HG03432 (cell line): Measurements from ENCODE around the gene AAR2.
A peak's percentile ranks its signal among the peaks of the same experiment; 100 is the strongest.

ENCODE experiments used
- ATAC-seq: cut with Tn5 transposase; IDR thresholded peaks from one replicate; pipeline ENCODE4 v1.9.1; 2021; ENCODE audit warnings: mild to moderate bottlenecking, moderate library complexity; ENCODE audit not compliant: unreplicated experiment

AAR2 gene, protein sequence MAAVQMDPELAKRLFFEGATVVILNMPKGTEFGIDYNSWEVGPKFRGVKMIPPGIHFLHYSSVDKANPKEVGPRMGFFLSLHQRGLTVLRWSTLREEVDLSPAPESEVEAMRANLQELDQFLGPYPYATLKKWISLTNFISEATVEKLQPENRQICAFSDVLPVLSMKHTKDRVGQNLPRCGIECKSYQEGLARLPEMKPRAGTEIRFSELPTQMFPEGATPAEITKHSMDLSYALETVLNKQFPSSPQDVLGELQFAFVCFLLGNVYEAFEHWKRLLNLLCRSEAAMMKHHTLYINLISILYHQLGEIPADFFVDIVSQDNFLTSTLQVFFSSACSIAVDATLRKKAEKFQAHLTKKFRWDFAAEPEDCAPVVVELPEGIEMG

DNA sequence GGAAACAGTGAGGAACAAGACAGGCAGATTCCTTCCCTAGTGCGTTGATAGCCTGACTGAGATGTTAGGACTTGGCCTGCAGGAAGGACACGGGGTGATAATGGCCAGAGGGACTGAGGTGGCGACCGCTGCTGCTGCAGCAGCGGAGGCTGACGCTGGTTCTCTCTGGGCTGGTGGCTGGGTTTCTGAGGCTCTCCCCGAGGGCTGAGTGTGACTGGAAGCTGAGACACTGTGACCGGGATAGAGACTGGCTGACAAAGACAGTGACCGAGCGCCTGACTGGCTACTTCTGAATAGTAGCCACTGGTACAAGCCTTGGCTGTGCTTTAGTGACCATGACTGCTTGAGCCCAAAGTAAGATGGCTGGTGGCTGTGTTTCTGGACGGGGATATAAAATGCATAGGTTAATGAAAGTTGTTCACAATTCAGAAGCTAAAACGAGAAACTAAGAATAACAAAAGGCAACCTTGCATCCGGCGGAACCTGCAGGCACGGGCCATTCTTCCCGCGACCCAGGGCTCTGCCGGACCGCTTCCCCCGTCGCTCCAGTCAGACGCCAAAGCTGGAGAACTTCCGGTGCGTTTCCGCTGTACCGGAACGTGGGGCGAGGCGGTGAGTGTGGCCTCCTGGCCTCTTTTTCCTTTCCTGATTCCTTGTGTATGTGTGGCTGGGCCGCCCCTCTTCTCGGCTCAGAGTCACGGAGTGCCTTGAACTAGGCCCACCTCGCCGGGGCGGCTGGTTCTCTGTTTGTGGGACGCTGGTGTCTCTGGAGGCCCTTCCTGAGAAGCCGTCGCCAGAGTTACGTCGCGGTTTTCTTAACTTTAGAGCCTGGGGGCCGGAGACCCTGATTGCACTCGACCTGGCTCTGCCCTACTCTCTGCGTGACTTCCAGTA is at the start of gene AAR2:
Gene AAR2 (plus strand): TSS at position 587 of the 894 bp plus-strand sequence. CDS start 3,391 bp downstream, outside the sequence.
- peak; percentile 85 for ATAC-seq

DNA sequence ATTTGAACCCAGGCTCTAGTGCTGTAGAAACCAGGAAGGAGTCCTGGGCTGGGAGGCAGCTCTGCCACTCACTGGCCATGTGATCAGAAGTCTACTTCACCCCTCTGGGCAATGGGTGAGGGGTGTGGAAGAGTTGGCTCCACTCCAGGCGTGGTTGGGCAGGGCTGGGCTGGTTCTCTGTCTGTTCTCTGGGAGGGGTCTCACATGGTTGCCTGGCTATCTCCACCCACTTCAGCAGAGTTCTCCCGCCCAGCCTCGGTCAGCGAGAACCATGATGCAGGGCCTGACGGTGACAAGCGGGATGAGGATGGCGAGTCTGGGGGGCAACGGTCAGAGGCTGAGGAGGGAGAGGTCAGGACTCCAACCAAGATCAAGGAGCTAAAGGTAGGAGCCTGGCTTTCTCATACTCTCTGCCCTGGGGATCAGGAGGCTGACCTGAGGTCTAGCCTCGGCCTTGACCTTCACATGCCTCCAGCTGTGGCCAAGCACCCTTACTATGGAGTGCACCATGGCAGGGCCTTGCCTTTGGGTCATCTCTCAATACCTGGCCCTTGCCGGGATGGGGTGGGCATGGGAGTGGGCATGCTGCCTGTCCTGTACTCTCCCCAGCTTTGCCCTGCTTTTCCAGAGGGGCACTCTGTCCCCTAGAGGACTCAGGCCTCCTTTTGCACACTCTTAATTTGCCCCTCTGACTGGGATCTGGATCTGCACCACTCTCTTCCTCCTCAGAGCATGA is 42.1 kb upstream of the AAR2 start:
- ATAC-seq: no peak

DNA sequence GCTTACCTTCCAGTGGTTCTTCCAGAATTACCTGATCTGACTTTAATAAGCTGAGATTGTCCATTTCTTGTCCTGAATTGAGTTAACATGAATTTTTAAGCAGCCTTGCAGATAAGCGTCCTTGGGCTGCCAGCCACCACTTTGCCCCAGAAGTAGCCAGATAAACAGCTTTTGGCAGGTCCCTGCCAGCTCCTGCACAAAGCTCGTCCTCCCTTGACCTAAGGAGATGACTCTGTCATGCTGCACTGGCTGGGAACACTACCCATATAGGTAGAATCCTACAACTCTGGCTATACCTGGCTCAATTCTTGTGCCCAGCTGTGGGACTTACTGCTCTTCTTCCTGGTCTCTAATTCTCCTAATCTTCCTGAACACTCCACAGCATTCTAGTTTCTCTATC is 39.6 kb upstream of the AAR2 start:
- ATAC-seq: no peak

DNA sequence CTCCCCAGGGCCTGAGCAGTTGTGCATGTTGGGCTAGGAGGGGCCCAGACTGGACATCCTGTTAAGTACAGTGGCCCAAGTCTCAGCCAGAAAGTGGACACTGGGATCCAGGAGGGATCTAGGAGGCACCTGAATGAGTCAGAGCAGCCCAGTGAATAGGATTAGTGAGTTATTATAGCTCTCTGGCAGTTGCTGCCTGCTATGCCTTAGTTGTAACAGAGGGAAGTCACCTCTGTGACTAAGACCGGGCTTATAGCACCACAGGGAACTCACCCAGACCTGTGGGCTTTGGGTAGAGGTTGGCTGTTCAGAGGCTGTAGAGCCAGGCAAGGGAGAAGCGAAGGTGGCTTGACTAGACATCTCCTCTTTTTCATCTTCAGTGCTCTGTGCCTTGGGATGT is 39.0 kb upstream of the AAR2 start:
- no peak for ATAC-seq

DNA sequence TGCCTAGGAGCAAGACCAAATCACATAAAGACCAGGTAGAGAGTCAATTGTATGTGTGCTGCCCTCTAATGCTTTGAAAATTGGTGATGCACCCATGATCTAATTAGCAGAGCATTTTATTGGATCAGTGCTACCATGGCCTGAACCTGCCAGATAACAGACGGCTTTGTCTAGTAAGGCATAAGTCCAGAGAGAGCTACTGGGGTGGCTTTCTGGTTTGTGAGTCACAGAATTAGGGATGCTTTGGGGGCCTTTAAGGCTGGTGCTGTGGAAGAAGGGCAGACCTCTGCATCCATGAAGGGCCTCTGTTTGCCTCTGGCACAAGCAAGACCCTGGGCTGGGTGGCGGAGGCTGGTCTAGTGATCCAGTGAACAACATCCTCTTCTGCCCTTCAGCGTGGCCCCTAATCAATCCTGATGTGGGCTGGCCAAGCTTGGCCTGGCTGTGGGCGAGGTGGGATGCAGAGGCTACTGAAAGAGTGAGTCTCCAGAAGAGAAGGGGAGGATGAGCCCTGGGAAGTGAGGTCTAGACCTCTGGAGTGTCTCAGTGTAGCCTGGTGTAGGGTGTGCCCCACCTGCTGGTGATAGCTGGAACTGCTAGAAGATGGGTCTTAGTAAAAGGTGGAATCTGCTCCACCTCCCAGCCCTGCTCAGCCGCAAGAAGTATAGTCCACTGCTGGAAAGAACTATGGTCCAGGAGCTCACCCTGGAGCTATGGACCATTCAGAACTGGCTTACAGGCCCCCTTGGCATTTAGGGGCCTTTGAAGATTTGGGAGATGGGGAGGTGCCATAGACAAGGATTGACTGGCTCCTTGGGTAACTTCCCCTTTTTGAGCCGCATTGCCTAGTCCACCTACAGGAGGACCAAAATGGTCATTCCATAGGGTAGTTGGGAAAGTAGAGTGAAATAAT is 36.7 kb upstream of the AAR2 start:
- no peak for ATAC-seq

DNA sequence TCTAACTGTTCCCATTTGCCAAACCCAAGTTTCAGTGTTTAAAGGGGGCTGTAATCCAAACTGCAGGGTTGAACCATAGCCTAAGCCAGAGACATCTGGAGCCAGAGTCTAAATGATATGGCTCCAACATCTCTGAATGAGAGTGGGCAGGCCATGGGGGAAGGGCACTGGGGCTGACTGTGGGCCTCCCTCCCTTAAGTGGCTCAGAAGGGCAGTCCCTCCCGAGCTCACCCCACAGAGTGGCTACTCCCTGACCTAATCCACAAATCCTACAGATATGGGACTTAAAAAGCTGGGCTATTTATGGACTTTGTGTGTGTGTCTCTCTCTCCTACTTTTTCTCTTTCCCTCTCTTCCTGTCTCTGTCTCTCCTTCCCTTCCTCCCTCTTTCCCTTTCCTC is 35.8 kb upstream of the AAR2 start:
- ATAC-seq: no peak

DNA sequence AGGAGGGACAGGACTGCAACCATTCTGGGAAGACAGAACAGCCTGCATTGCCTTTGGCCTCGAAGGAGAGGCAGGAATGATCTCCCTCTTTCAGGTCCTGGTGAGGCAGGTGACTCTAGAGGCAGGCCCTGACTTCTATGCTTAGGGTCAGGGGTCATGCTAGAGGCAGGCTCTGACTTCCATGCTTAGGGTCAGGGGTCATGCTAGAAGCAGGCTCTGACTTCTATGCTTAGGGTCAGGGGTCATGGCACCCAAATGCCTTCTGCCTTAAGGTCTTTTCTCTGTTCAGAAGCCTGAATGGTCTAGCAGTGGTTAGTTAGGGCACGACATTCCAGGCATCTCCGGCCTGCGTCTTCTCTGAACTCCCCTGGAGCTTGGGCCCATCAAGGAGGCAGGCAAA is 35.1 kb upstream of the AAR2 start:
- no peak for ATAC-seq

DNA sequence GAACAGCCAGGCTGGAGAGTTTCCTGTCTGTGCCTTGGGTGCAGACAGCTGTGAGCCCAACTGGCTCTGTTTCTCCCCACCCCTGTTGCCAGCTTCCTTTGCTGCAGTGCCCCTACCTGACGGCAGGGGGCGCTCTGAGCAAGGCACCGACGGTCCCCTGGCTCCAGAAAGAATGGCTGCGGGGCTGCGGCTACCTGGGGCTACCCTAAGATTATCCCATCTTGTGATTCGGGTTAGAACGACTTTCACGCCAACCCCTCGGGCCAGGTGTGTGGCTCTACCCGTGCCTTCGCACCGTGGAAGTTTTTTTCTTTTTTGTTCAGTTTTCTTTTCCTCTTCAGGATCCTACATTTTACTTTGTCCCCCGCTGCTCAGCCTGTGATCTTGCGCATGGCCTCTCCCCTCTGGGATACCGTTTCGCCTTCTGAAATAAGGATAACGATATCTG is 33.4 kb upstream of the AAR2 start:
- ATAC-seq: no peak

DNA sequence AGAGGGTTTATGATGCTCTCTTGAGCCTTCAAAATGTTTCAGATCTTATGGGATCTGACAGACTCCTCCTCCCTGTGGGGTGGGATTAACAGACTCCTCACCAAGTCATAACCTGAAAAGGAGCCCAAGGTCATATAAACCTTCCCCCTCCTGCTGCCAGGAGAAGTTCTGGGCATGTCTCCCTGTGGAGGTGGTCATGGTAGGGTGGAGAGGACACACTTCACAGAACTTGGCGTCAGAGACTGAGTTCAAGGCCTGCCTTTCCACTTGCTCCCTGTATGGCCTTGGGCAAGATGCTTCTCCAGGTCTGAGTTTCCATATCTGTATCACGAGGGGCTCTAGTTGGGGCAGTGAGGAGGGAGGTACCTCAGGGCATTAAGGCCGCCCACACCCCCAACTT is 32.4 kb upstream of the AAR2 start:
- ATAC-seq: no peak

DNA sequence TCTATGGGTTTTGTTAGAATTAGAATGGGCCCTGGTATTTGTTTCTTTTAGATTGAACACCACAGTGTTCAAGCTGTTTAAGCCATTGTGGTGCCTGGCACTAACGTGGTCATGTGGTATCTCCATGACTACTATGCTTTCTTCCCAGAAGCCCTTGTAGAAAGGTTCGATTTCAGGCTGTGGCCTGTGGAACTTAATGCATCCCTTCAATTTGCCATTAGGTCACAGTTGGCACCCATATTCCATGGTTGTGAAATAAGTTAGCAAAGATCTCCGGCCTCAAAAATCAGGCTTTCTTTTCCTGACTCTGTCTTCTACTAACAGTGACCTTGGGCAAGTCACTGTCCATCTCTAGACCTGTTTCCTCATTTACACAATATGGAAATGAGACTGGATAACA is 31.3 kb upstream of the AAR2 start:
- ATAC-seq: no peak

DNA sequence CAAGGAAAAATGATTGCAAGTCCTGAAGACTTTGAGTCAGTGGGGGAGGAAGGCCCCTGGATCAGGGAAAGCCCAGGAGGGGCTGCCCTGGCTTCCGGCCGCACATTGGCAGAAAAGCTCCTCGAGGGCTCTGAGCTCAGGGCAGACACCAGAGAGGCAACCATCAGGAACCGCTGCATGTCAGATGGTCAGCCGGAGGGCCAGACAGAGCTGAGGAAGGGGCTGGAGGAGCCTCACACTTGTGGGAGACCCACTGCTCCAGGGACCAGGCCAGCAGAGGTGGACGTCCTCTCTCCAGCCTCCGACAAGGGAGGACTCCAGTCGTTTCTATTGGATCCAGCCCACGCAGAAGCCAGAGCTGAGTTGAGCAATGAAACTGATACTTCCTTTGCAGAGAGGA is 30.2 kb upstream of the AAR2 start:
- ATAC-seq: no peak

DNA sequence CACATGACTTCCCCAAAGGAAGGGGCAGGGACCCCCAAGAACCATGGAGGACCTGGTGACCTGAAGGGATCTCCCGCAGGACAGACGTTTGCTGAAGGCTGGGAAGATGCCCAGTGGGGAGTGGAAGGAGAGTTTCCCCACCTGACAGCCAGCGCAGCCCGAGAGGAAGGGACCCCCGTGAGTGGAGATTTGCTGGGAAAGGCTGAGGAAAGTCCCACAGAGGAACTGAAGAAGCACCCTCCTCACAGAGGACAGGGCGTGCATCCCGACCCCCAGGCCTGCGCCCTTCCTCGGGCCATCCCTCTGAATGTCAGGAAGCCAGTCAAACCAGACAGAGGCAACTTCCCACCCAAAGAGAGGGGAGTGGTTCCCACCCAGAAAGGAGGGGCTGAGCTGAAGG is 29.6 kb upstream of the AAR2 start:
- no peak for ATAC-seq

DNA sequence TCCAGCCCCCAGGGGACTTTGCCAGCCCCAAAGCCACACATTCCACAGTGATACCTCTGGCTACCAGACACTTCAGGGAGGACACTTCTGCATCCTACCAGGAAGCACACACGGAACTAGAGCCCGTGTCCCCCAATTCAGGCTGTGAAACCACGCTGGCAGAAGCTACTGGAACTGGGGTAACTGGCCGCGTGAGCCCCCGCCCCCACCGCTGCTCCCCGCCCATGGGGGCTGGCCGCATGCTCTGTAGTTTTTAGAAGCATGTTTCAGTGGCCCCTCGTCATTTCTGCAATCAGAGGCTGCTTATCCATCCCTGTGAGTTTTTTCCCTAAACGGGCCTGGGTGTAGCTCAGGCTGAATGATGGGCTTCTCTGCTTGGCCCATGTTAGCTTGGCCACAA is 28.7 kb upstream of the AAR2 start:
- no peak for ATAC-seq

DNA sequence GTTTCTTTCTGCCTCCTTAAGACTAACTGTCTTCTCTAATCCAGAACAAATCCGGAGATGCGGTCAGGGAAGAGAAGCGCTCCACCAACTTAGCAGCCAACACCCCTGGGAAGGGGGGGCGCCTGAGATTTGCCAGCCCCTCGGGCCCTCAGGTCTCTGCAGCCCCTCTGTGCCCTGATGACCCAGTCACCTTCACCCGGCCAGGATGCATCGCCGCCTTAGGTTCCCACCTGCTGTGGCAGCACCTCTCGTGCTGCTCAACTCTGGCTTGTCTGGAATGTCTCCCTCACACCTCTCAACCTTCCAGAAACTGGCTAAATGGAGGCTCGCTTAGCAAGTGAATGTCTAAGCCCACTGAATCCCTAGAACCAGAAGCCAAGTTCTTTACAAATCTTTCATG is 28.0 kb upstream of the AAR2 start:
- no peak for ATAC-seq

DNA sequence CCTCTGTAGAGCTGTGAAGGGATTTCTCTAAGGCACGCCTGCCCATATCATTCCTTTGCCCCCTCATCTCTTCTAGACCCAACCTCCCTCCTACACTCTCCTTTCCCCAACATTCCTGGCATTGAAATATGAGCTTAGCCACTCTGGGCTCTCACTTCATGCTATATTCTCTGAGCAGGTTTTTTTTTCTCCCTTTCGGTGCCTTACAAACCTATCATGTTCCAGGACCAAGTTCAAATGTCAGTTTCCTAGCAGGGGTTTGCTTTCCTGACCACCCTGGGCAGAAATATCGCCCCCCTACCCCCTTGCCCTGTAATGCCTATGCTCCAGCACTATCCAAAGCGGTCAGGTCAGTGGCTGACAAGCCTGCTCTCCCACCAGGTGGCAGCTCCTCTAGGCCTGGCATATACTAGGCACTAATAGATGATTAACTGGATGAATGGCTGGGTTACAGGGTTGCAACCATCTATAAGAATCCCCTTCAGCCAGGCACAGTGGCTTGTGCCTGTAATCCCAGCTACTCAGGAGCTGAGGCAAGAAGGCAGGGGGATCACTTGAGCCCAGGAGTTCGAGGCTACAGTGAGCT is 25.7 kb upstream of the AAR2 start:
- ATAC-seq: no peak

DNA sequence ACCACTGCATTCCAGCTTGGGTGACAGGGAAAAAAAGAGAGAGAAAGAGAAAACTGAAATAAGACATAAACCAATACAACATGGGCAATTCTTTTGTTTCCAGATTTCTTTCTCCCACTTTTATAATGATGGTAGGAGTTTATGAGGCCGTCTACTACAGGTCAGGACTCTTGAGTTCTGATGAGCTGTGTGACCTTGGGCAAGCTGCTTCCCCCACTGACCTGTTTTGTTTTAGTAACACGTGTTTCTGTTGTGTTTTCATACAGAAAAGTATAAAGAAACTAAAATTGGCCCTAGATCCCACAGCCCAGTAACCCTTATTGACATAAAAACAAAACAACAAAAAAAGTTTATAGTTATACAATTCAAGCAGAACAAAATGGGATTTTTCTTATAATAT is 22.9 kb upstream of the AAR2 start:
- no peak for ATAC-seq

DNA sequence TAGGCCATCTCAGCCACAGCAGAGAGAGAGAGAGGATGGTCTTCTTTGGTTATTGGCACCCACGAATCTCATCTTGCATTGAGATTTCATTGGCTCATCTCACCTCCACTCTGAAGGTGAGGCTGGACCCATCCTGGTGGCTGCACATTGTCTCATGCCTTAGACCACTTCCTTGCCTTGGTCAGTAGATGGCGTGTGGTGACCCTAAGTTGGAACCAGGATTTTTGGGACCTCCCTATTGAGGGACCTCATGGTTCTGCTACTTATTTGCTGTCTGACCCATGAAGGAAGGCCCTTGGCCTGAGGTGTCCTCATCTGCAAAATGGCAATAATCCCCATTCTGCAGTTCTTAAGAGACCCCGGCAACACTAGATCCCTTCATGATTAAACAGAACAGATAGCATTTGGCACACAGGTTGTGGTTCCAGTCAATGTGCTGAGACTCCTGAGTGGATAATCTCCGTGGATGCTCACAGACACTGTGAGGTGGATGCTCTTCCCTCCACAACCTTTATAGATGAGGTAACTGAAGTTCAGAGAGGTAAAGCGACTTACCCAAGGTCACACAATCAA is 21.5 kb upstream of the AAR2 start:
- ATAC-seq: no peak

DNA sequence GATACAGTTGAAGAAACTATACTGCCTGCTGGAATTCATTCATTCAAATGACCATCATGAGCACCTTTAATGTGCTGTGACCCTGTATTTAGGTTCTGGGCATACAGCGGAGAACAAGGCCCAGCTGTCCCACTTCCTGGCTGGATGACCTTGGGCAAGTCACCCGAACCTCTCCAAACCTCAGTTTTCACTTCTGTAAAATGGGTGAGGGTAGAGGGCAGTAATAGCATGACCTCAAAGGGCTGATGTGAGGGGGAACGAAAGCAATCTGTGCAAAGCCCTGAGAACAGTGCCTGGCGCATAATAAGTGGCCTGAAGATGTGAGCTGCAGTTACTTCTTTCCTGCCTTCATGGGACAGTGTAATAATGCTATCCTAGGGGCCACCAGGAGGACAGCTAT is 20.5 kb upstream of the AAR2 start:
- ATAC-seq: no peak

DNA sequence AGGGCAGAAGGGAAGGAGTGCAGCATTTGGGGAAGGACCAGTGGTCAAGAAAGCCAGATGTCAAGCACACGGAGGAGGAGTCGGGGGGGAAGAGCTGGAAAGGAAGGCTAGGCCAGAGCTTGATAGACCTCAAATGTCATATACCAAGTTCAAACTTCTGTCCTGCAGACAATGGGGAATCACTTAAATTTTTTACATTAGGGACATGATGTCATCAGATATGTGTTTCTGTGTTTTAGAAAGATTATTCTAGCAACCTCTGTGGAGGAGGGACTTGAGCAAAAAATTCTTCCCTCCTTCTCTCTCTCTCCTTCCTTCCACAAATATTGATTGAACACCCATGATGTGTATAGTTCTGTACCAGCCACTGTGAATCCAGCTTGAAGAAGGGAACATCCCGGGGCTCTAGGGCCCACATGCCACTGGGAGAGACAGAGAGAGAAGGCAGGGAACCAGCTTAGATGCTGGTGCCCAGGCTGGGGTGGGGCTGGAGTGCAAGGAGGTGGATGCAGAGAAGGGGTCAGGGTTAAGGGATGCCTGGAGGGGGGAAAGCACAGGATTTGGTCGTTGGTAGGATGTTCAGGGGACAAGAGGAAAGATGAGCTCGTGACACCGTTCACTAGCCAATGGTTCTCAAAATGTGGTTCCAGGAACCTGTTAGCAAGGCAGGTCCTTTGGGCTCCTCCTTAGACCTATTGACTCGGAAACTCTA is 19.8 kb upstream of the AAR2 start:
- no peak for ATAC-seq
